ENCODE data around the gene BCL11B.

- TF ChIP-seq GATA2 (IDR thresholded peaks at IDR 0.05; ENCODE audit: low read depth, low read length) (no peak), GATA3 (IDR thresholded peaks at IDR 0.05; ENCODE audit: low read depth, low read length) (no peak)
These were observed 139.0 kb downstream of the BCL11B start for GRCh38 chr14:99132821-99133635.

Measured in SH-SY5Y (cell line).